ENCODE data around the gene PLCD4.

DNA sequence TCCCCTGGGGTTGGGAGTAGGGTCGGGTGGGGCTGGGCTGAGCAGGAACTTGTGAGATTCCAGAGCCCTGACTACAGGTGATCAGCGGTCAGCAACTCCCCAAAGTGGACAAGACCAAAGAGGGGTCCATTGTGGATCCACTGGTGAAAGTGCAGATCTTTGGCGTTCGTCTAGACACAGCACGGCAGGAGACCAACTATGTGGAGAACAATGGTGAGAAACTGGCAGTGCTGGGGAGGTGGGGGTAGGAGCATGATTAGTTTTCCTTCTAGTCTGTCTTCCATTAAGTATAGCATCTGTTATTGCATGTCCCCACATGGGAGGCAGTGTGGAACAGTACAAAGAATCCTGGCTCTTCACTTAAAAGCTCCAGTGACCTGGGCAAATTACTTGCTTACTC lies 28.0 kb downstream of the PLCD4 start:
- TF ChIP-seq, protein P1, sequence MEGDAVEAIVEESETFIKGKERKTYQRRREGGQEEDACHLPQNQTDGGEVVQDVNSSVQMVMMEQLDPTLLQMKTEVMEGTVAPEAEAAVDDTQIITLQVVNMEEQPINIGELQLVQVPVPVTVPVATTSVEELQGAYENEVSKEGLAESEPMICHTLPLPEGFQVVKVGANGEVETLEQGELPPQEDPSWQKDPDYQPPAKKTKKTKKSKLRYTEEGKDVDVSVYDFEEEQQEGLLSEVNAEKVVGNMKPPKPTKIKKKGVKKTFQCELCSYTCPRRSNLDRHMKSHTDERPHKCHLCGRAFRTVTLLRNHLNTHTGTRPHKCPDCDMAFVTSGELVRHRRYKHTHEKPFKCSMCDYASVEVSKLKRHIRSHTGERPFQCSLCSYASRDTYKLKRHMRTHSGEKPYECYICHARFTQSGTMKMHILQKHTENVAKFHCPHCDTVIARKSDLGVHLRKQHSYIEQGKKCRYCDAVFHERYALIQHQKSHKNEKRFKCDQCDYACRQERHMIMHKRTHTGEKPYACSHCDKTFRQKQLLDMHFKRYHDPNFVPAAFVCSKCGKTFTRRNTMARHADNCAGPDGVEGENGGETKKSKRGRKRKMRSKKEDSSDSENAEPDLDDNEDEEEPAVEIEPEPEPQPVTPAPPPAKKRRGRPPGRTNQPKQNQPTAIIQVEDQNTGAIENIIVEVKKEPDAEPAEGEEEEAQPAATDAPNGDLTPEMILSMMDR (IDR thresholded peaks at IDR 0.05), result no peak
- TF ChIP-seq POLR2A (IDR thresholded peaks at IDR 0.05; ENCODE audit: low read depth), result no peak
- TF ChIP-seq POLR2AphosphoS5 (IDR thresholded peaks at IDR 0.05), result no peak
